K562 (cell line): ENCODE data around the gene EFNA5. TPM values are rescaled to one million over a fixed set of nuclear protein-coding genes. Genes with fewer than 3 reads are reported as not detected.

Experiments used
- ATAC-seq: fragments of 200-7000 bp; cut with Tn5 transposase; 3 replicates; pipeline ENCODE4 v1.9.1; 2020; ENCODE audit warnings: moderate library complexity
- BruUV-seq: library from RNA; stranded (reverse); fragments of 400-500 nt; replicated peaks from 2 replicates; lab custom pipeline; 2021; lab: Mats Ljungman, UMichigan
- CTCF ChIA-PET: fragments of 300-600 bp; formaldehyde crosslinking; extraction: SDS; loops from one replicate; lab custom pipeline; 2021; ENCODE audit warnings: low intra/inter-chr PET ratio; lab: Yijun Ruan, JAX
- POLR2A ChIA-PET: fragments of 300-600, 350-650 bp; sonication (Branson Sonifier 250); formaldehyde crosslinking; extraction: SDS; loops from one replicate; lab custom pipeline; 2021; ENCODE audit warnings: antibody characterized with exemption, inconsistent platforms; lab: Yijun Ruan, JAX
- DNase-seq, 4 experiments: peaks; one replicate each; pipeline versions ENCODE4 v3.0.0 to v3.0.0-alpha.2; 2011 to 2018; ENCODE audit warnings: low spot score in 3 of 4, mixed read lengths in 3 of 4; ENCODE audit errors: extremely low read depth in 1 of 4
- FAIRE-seq: peaks from 2 replicates; lab custom pipeline; 2011; peaks lifted over from hg19 to GRCh38; lab: Jason Lieb, UNC
- H2AFZ ChIP-seq: 2 replicates; pipeline ENCODE4 v1.6.0; 2011; ENCODE audit warnings: low read depth, low read length, control low read depth, inconsistent platforms
- H3K27ac ChIP-seq: fragments of 200-600 bp; 3 replicates; pipeline ENCODE4 v1.8.0; 2011; ENCODE audit warnings: low read depth, mild to moderate bottlenecking, control low read depth, inconsistent platforms, low read length, moderate library complexity, mixed read lengths; ENCODE audit errors: extremely low read depth
- H3K27me3 ChIP-seq, 2 experiments: fragments of 300-600 bp in 1 of 2; 2 replicates in 1 of 2; 3 replicates in 1 of 2; pipeline versions ENCODE4 v1.6.0 to v1.8.0; 2011; ENCODE audit warnings: inconsistent platforms in 2 of 2, low read length in 2 of 2, mild to moderate bottlenecking in 1 of 2, mixed read lengths in 1 of 2, moderate library complexity in 1 of 2; ENCODE audit not compliant: control insufficient read depth in 2 of 2, insufficient read depth in 2 of 2
- H3K36me3 ChIP-seq: fragments of 300-600 bp; 3 replicates; pipeline ENCODE4 v1.8.0; 2011; ENCODE audit warnings: mild to moderate bottlenecking, low read length, inconsistent platforms; ENCODE audit not compliant: control insufficient read depth, insufficient read depth
- H3K4me1 ChIP-seq, 2 experiments: fragments of 200-600 bp in 1 of 2; replicated peaks in 1 of 2; 2 replicates in 1 of 2; 3 replicates in 1 of 2; pipeline versions ENCODE4 v1.5.1 to v1.8.0; 2011; ENCODE audit warnings: inconsistent platforms in 2 of 2, low read length in 2 of 2, mild to moderate bottlenecking in 1 of 2, mixed read lengths in 1 of 2, moderate library complexity in 1 of 2; ENCODE audit not compliant: control insufficient read depth in 2 of 2, insufficient read depth in 2 of 2
- H3K4me2 ChIP-seq: 2 replicates; pipeline ENCODE4 v1.6.1; 2011; ENCODE audit warnings: low read length, control low read depth, inconsistent platforms, mixed read lengths; ENCODE audit not compliant: insufficient read depth
- H3K4me3 ChIP-seq: fragments of 200-600 bp; sonication (generic), shearing (Covaris generic); 2 replicates; pipeline ENCODE4 v1.5.1; 2016; ENCODE audit warnings: control low read depth, inconsistent platforms
- H3K79me2 ChIP-seq: fragments of 200-600 bp; 3 replicates; pipeline ENCODE4 v1.8.0; 2011; ENCODE audit warnings: low read length, inconsistent platforms; ENCODE audit not compliant: control insufficient read depth, insufficient read depth
- H3K9ac ChIP-seq, 2 experiments: 2 replicates each; pipeline versions ENCODE4 v1.6.0 to v1.6.1; 2011; ENCODE audit warnings: low read depth in 2 of 2, low read length in 2 of 2, control low read depth in 1 of 2, inconsistent platforms in 1 of 2, mild to moderate bottlenecking in 1 of 2, mixed read lengths in 1 of 2; ENCODE audit not compliant: insufficient read depth in 1 of 2
- H3K9me1 ChIP-seq: one replicate; pipeline ENCODE4 v1.6.0; 2011; ENCODE audit warnings: inconsistent platforms, mild to moderate bottlenecking, low read length, moderate library complexity; ENCODE audit not compliant: control insufficient read depth, insufficient read depth
- H3K9me3 ChIP-seq: replicated peaks from 2 replicates; pipeline ENCODE4 v1.5.1; 2011; ENCODE audit warnings: low read depth, low read length, inconsistent platforms; ENCODE audit not compliant: control insufficient read depth, insufficient read depth
- H4K20me1 ChIP-seq: replicated peaks from 2 replicates; pipeline ENCODE4 v1.6.1; 2011; ENCODE audit warnings: low read length, inconsistent platforms, mixed read lengths; ENCODE audit not compliant: control insufficient read depth, insufficient read depth
- CBX2 ChIP-seq: fragments of 200-600 bp; sonication (generic); IDR thresholded peaks from one replicate; pipeline ENCODE4 v1.6.1; 2012; ENCODE audit warnings: mild to moderate bottlenecking, low read length, inconsistent platforms; ENCODE audit not compliant: insufficient read depth, poor library complexity, severe bottlenecking
- CSDE1 ChIP-seq, 2 experiments: fragments of 450-650 bp; IDR thresholded peaks; 2 replicates each; pipeline ENCODE4 v1.6.1; 2016; ENCODE audit warnings: mild to moderate bottlenecking in 1 of 2
- ETS2 ChIP-seq: IDR thresholded peaks from 2 replicates; pipeline ENCODE4 v1.6.1; 2016; ENCODE audit warnings: borderline replicate concordance, missing genetic modification characterization, mild to moderate bottlenecking, moderate library complexity, missing compliant biosample characterization; ENCODE audit not compliant: poor library complexity, severe bottlenecking
- HIVEP1 ChIP-seq: fragments of 250-450 bp; sonication (Bioruptor Pico); IDR thresholded peaks from 2 replicates; pipeline ENCODE4 v1.4.0; 2020; ENCODE audit warnings: mild to moderate bottlenecking
- KDM2B ChIP-seq: fragments of 250-450 bp; sonication (Bioruptor Pico); IDR thresholded peaks from 2 replicates; pipeline ENCODE4 v1.8.0; 2021; ENCODE audit warnings: mild to moderate bottlenecking, moderate library complexity
- NCOA4 ChIP-seq: fragments of 450-650 bp; IDR thresholded peaks from 2 replicates; pipeline ENCODE4 v1.6.1; 2018; ENCODE audit warnings: mild to moderate bottlenecking; ENCODE audit not compliant: partially characterized antibody
- PYGO2 ChIP-seq: fragments of 450-650 bp; IDR thresholded peaks from 2 replicates; pipeline ENCODE4 v1.6.1; 2016; ENCODE audit warnings: mild to moderate bottlenecking, missing genetic modification characterization, moderate library complexity, missing compliant biosample characterization
- SMAD1 ChIP-seq: fragments of 150-350 bp; IDR thresholded peaks from 2 replicates; pipeline ENCODE4 v1.6.1; 2014; ENCODE audit warnings: low read length, low read depth; ENCODE audit not compliant: partially characterized antibody
- TAF1 ChIP-seq: IDR thresholded peaks from 2 replicates; pipeline ENCODE4 v1.6.1; 2011; ENCODE audit warnings: mild to moderate bottlenecking, low read length, moderate library complexity; ENCODE audit not compliant: insufficient read depth, control insufficient read depth, severe bottlenecking; ENCODE audit errors: extremely low read depth
- ZNF764 ChIP-seq: fragments of 250-450 bp; sonication (Bioruptor Pico); IDR thresholded peaks from 2 replicates; pipeline ENCODE4 v1.4.0; 2020; ENCODE audit warnings: low read depth, mild to moderate bottlenecking, moderate library complexity
- WGBS: fragments of 100-300 bp; shearing (Covaris generic); methylation state at CpG from one replicate; pipeline ENCODE4 v1.1.6; 2016; ENCODE audit warnings: low coverage, mixed read lengths; ENCODE audit not compliant: insufficient coverage; ENCODE audit errors: missing lambda C conversion rate; 5-methylcytosine and 5-hydroxymethylcytosine counted together
- in situ Hi-C: fragments of 300-500 bp; cut with MboI; formaldehyde crosslinking; loops from 4 replicates; pipeline ENCODE4 v1.15.0; 2018; ENCODE audit warnings: inconsistent platforms, mixed read lengths
- intact Hi-C: fragments of 100-400 bp; cut with micrococcal nuclease; formaldehyde crosslinking; loops from 2 replicates; pipeline ENCODE4 v1.14.2; 2022
- polyA plus RNA-seq, 8 experiments: library from polyadenylated mRNA; depleted of rRNA in 4 of 8; stranded (reverse) in 5 of 8; unstranded in 3 of 8; fragments of >200 nt; fragmentation: Nextera tagmentation in 2 of 8; fragmentation: Illumina TruSeq in 1 of 8; extraction: Ambion mirVana in 2 of 8; extraction: Trizol in 1 of 8; gene quantifications; 2 replicates each; pipeline versions ENCODE4 v1.2.1 to v1.2.3, GENCODE V29; 2011 to 2014; ENCODE audit warnings: inconsistent platforms in 1 of 8, missing spikeins in 1 of 8
- total RNA-seq, 7 experiments: library from RNA; depleted of rRNA in 6 of 7; stranded (reverse); fragments of >200 nt in 6 of 7; fragmentation: Illumina TruSeq in 2 of 7; extraction: Trizol in 2 of 7; gene quantifications; 2 replicates each; pipeline versions ENCODE4 v1.2.1 to v1.2.3, GENCODE V29; 2011 to 2021; ENCODE audit warnings: low replicate concordance in 1 of 7
- TF ChIP-seq, protein P1 (sequence below): fragments of 450-650 bp; IDR thresholded peaks from 2 replicates; pipeline ENCODE4 v1.6.1; 2017; ENCODE audit warnings: antibody characterized with exemption
- TF ChIP-seq, protein P2 (sequence below): fragments of 450-650 bp; IDR thresholded peaks from 2 replicates; pipeline ENCODE4 v1.6.1; 2016; ENCODE audit warnings: borderline replicate concordance
- TF ChIP-seq, protein P3 (sequence below): fragments of 250-450 bp; sonication (Bioruptor Pico); IDR thresholded peaks from 2 replicates; pipeline ENCODE4 v1.5.0; 2021
- TF ChIP-seq, protein P4 (sequence below): fragments of 250-450 bp; sonication (Bioruptor Pico); IDR thresholded peaks from 2 replicates; pipeline ENCODE4 v1.4.0; 2020; ENCODE audit warnings: mild to moderate bottlenecking

Gene EFNA5
- total and polyA plus RNA-seq, 9 of the 15 experiments (the other 6 are each of a cell fraction or from before 2014, with no cell fraction given), result 0.20 TPM; not detected in 8

DNA sequence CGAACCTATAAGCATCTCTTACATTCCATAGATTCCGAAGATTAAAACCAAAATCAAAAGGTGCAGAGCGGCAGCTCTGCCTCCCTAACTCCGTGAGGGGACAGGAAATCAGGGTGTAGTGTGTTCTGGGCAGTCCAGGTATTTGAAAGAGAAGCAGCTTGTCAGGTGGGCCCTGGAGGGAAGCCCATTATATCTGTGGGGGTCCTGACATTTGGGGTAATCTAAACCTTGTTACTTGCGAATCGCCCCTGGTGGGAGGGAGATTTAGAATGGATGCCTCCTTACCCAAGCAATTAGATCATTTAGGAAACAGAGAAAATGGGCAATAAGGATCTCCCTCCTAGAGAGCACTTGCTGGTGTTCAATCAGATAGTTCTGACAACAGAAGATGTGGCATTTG lies 126.9 kb downstream of the EFNA5 start (continued):
- TF ChIP-seq TAF1 (no peak), ZNF764 (CRISPR knock-in tag) (no peak), CSDE1 (IDR thresholded peaks at IDR 0.05) (no peak), SMAD1 (no peak)

DNA sequence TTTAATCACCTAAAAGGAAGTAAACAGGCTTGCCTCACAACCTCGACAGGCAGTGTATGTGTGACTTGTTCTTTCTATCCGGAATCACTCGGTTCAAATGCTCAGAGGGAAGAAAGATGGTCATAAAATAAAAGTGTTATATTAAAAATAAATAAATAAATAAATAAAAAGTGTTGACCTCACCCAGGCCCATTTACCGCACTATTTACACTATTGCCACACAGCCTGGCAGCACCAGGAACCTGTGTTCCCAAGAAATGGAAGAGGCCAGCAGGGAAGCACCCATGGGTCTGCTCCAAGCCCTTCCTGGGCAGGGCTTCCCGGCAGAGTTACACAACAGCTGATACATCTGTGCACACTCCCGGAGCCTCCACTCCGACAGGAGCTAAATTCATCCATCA lies 127.9 kb downstream of the EFNA5 start:
- ATAC-seq (no peak), FAIRE-seq (no peak), DNase-seq (no peak)
- in situ Hi-C loops, result no loop called here
- Histone ChIP-seq H3K36me3 (no peaks in the 10 kb centered on the region), H2AFZ (no peak overlapping the region), H3K4me3 (no peak overlapping the region), H3K4me1 (no peaks in the 10 kb centered on the region), H3K9ac (no peak overlapping the region), H3K27me3 (no peaks in the 10 kb centered on the region), H3K9me3 (no peaks in the 10 kb centered on the region), H4K20me1 (no peaks in the 10 kb centered on the region), H3K27ac (no peak overlapping the region), H3K79me2 (no peaks in the 10 kb centered on the region), H3K9me1 (no peaks in the 10 kb centered on the region), H3K4me2 (no peak overlapping the region)
- no TSS peak for BruUV-seq
- intact Hi-C loops, result no loop called here
- ChIA-PET CTCF (no interaction called here), POLR2A (no interaction called here)
- WGBS, result 0% methylated on average over 7 of the region's 7 CpGs
- TF ChIP-seq, protein P1, sequence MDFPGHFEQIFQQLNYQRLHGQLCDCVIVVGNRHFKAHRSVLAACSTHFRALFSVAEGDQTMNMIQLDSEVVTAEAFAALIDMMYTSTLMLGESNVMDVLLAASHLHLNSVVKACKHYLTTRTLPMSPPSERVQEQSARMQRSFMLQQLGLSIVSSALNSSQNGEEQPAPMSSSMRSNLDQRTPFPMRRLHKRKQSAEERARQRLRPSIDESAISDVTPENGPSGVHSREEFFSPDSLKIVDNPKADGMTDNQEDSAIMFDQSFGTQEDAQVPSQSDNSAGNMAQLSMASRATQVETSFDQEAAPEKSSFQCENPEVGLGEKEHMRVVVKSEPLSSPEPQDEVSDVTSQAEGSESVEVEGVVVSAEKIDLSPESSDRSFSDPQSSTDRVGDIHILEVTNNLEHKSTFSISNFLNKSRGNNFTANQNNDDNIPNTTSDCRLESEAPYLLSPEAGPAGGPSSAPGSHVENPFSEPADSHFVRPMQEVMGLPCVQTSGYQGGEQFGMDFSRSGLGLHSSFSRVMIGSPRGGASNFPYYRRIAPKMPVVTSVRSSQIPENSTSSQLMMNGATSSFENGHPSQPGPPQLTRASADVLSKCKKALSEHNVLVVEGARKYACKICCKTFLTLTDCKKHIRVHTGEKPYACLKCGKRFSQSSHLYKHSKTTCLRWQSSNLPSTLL, result no peak
- TF ChIP-seq, protein P2, sequence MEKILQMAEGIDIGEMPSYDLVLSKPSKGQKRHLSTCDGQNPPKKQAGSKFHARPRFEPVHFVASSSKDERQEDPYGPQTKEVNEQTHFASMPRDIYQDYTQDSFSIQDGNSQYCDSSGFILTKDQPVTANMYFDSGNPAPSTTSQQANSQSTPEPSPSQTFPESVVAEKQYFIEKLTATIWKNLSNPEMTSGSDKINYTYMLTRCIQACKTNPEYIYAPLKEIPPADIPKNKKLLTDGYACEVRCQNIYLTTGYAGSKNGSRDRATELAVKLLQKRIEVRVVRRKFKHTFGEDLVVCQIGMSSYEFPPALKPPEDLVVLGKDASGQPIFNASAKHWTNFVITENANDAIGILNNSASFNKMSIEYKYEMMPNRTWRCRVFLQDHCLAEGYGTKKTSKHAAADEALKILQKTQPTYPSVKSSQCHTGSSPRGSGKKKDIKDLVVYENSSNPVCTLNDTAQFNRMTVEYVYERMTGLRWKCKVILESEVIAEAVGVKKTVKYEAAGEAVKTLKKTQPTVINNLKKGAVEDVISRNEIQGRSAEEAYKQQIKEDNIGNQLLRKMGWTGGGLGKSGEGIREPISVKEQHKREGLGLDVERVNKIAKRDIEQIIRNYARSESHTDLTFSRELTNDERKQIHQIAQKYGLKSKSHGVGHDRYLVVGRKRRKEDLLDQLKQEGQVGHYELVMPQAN, result no peak
- TF ChIP-seq, protein P3, sequence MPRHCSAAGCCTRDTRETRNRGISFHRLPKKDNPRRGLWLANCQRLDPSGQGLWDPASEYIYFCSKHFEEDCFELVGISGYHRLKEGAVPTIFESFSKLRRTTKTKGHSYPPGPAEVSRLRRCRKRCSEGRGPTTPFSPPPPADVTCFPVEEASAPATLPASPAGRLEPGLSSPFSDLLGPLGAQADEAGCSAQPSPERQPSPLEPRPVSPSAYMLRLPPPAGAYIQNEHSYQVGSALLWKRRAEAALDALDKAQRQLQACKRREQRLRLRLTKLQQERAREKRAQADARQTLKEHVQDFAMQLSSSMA (CRISPR knock-in tag), result no peak
- TF ChIP-seq, protein P4, sequence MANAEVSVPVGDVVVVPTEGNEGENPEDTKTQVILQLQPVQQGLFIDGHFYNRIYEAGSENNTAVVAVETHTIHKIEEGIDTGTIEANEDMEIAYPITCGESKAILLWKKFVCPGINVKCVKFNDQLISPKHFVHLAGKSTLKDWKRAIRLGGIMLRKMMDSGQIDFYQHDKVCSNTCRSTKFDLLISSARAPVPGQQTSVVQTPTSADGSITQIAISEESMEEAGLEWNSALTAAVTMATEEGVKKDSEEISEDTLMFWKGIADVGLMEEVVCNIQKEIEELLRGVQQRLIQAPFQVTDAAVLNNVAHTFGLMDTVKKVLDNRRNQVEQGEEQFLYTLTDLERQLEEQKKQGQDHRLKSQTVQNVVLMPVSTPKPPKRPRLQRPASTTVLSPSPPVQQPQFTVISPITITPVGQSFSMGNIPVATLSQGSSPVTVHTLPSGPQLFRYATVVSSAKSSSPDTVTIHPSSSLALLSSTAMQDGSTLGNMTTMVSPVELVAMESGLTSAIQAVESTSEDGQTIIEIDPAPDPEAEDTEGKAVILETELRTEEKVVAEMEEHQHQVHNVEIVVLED, result no peak
- no peak for TF ChIP-seq PYGO2 (tag)
- no peak for TF ChIP-seq ETS2 (tag)
- TF ChIP-seq CBX2, result no peak
- TF ChIP-seq NCOA4, result no peak
- TF ChIP-seq HIVEP1 (CRISPR knock-in tag), result no peak
- TF ChIP-seq KDM2B, result no peak
